GM19438 (cell line): ENCODE measurements around the gene BRAF.
"Not testable (repeated sequence)": the region's sequence is repeated elsewhere in the genome, so short reads cannot be mapped to it uniquely, and the experiment has no call there.

Source experiments
- ATAC-seq: cut with Tn5 transposase; IDR thresholded peaks from one replicate; pipeline ENCODE4 v1.9.1; 2021; ENCODE audit warnings: low read depth; ENCODE audit not compliant: unreplicated experiment

Gene BRAF

GRCh38 chr7:140924821-140925421 lies at the start of gene BRAF:
TSS of gene BRAF (minus strand) at chr7:140924929. CDS start at chr7:140924703, 226 bp downstream.
- ATAC-seq = peak; percentile 37

- ATAC-seq = no peak
Observed at GRCh38 chr7:140972876-140973829, 48.4 kb upstream of the BRAF start.

- no peak for ATAC-seq
Observed at GRCh38 chr7:140972344-140972743, 47.6 kb upstream of the BRAF start.

- no peak for ATAC-seq
Observed at GRCh38 chr7:140967438-140967837, 42.7 kb upstream of the BRAF start.

- no peak for ATAC-seq
Observed at GRCh38 chr7:140966561-140967233, 42.0 kb upstream of the BRAF start.

- no peak for ATAC-seq
Observed at GRCh38 chr7:140961117-140961516, 36.4 kb upstream of the BRAF start.

- not testable (repeated sequence) for ATAC-seq
Observed at GRCh38 chr7:140956997-140957396, 32.3 kb upstream of the BRAF start.

GRCh38 chr7:140945940-140946339 lies 21.2 kb upstream of the BRAF start:
- no peak for ATAC-seq

- ATAC-seq = not testable (repeated sequence)
Observed at GRCh38 chr7:140942242-140942641, 17.5 kb upstream of the BRAF start.

- ATAC-seq = no peak
Observed at GRCh38 chr7:140940898-140941297, 16.2 kb upstream of the BRAF start.

- ATAC-seq = no peak
Observed at GRCh38 chr7:140937702-140938264, 13.1 kb upstream of the BRAF start.

GRCh38 chr7:140928491-140929309 lies 4.0 kb upstream of the BRAF start:
- no peak for ATAC-seq

- ATAC-seq = not testable (repeated sequence)
Observed at GRCh38 chr7:140927945-140928344, 3.2 kb upstream of the BRAF start.

GRCh38 chr7:140927351-140927750 lies 2.6 kb upstream of the BRAF start:
- no peak for ATAC-seq

- no peak for ATAC-seq
Observed at GRCh38 chr7:140926021-140926817, 1.5 kb upstream of the BRAF start.

GRCh38 chr7:140924019-140924820 lies 509 bp downstream of the BRAF start:
- peak; percentile 79 for ATAC-seq

GRCh38 chr7:140923358-140924006 lies 1.2 kb downstream of the BRAF start:
- peak; percentile 12 for ATAC-seq
